Kidney (tissue), 14 donors: Measurements from ENCODE around the gene PPCDC. TPM values are rescaled to one million over a fixed set of nuclear protein-coding genes. Genes with fewer than 3 reads are reported as not detected.

Experiments
- DNase-seq, 5 donors: peaks; one replicate each; pipeline ENCODE4 v3.0.0-alpha.2; 2013 to 2020
- FAIRE-seq: peaks from 2 replicates; lab custom pipeline; 2012; peaks lifted over from hg19 to GRCh38; lab: Jason Lieb, UNC
- H3K27ac ChIP-seq, 2 donors: one replicate each; pipeline ENCODE4 v1.7.0; 2013; ENCODE audit warnings: low read depth in 2 of 2, low read length in 2 of 2, inconsistent platforms in 1 of 2
- H3K27me3 ChIP-seq: one replicate; pipeline ENCODE4 v1.7.1; 2013; ENCODE audit warnings: low read length, inconsistent platforms; ENCODE audit not compliant: control insufficient read depth, insufficient read depth
- H3K36me3 ChIP-seq, 3 donors: one replicate each; pipeline versions ENCODE4 v1.7.0 to v1.7.1; 2013; ENCODE audit warnings: low read length in 3 of 3, control low read depth in 1 of 3, inconsistent platforms in 1 of 3; ENCODE audit not compliant: insufficient read depth in 3 of 3, control insufficient read depth in 2 of 3
- H3K4me1 ChIP-seq, 3 donors: one replicate each; pipeline versions ENCODE4 v1.7.0 to v1.7.1; 2013; ENCODE audit warnings: low read length in 3 of 3, inconsistent platforms in 1 of 3, low read depth in 1 of 3; ENCODE audit not compliant: control insufficient read depth in 2 of 3, insufficient read depth in 2 of 3
- H3K4me3 ChIP-seq, 3 donors: one replicate each; pipeline versions ENCODE4 v1.7.0 to v1.8.1; 2013; ENCODE audit warnings: low read length in 3 of 3, control low read depth in 1 of 3, inconsistent platforms in 1 of 3
- H3K9ac ChIP-seq, 3 donors: one replicate each; pipeline versions ENCODE4 v1.7.0 to v1.7.1; 2013; ENCODE audit warnings: low read length in 3 of 3, control low read depth in 1 of 3, inconsistent platforms in 1 of 3
- H3K9me3 ChIP-seq, 3 donors: one replicate each; pipeline versions ENCODE4 v1.7.0 to v1.7.1; 2013; ENCODE audit warnings: low read length in 3 of 3, control low read depth in 1 of 3, inconsistent platforms in 1 of 3; ENCODE audit not compliant: control insufficient read depth in 2 of 3, insufficient read depth in 1 of 3
- intact Hi-C: fragments of 100-400 bp; cut with DNase I; formaldehyde crosslinking; loops from one replicate; pipeline ENCODE4 v1.11.1; 2022
- polyA plus RNA-seq: library from polyadenylated mRNA; stranded (reverse); fragments of 350-450 nt; fragmentation: Illumina TruSeq; extraction: RNeasy Lipid Tissue Mini Kit (QIAGEN cat#74804); gene quantifications from one replicate; pipeline ENCODE4 v1.2.3, GENCODE V29; 2014; ENCODE audit warnings: low read depth, low replicate concordance; ENCODE audit not compliant: insufficient read depth
- total RNA-seq: library from RNA; stranded (reverse); fragmentation: NEBNext Ultra II Directional; extraction: Animal tissue kit (Norgen Biotek cat#: 25700); gene quantifications from one replicate; pipeline ENCODE4 v1.2.1, GENCODE V29; 2021
- TF ChIP-seq, protein P1 (sequence below): IDR thresholded peaks from 3 replicates; pipeline ENCODE4 v1.5.1; 2012; ENCODE audit warnings: mild to moderate bottlenecking, moderate library complexity, borderline replicate concordance; ENCODE audit not compliant: insufficient read depth; ENCODE audit errors: extremely low read depth
- donor health status: control.
- donor health status: control.
- donor health status: control.
- donor health status: control.
- donor health status: control.
- donor health status: DM: yes; HTN: yes; CAD: no.
- donor health status: Normal renal cell carcinoma (clear cell type).

The PPCDC gene
- total and polyA plus RNA-seq, 2 donors from 2014 or later: 16.3 to 25.3 TPM

GRCh38 chr15:75098404-75098803, 75.0 kb downstream of the PPCDC start:
- no peaks in the 10 kb centered on the region for H3K4me1 ChIP-seq
- DNase-seq: no peak
- intact Hi-C loops: no loop called here
- H3K4me3 ChIP-seq: no peak overlapping the region
- H3K27me3 ChIP-seq: no peaks in the 10 kb centered on the region
- no peak for FAIRE-seq
- H3K36me3 ChIP-seq: no peaks in the 10 kb centered on the region
- no peak overlapping the region for H3K9ac ChIP-seq
- H3K27ac ChIP-seq: no peak overlapping the region
- H3K9me3 ChIP-seq: no peaks in the 10 kb centered on the region
- TF ChIP-seq, protein P1, sequence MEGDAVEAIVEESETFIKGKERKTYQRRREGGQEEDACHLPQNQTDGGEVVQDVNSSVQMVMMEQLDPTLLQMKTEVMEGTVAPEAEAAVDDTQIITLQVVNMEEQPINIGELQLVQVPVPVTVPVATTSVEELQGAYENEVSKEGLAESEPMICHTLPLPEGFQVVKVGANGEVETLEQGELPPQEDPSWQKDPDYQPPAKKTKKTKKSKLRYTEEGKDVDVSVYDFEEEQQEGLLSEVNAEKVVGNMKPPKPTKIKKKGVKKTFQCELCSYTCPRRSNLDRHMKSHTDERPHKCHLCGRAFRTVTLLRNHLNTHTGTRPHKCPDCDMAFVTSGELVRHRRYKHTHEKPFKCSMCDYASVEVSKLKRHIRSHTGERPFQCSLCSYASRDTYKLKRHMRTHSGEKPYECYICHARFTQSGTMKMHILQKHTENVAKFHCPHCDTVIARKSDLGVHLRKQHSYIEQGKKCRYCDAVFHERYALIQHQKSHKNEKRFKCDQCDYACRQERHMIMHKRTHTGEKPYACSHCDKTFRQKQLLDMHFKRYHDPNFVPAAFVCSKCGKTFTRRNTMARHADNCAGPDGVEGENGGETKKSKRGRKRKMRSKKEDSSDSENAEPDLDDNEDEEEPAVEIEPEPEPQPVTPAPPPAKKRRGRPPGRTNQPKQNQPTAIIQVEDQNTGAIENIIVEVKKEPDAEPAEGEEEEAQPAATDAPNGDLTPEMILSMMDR: no peak

Other genes with a start within 250 kb of the PPCDC start
- 58.8 TPM for gene CSK, start 241.5 kb upstream of the PPCDC start, total RNA-seq
- 18.9 TPM for gene CSK, start 241.5 kb upstream of the PPCDC start, polyA plus RNA-seq
- gene LMAN1L, start 210.8 kb upstream of the PPCDC start, total RNA-seq: not detected
- gene LMAN1L, start 210.8 kb upstream of the PPCDC start, polyA plus RNA-seq: not detected
- not detected for gene CPLX3, start 197.0 kb upstream of the PPCDC start, total RNA-seq
- not detected for gene CPLX3, start 197.0 kb upstream of the PPCDC start, polyA plus RNA-seq
- 36.1 TPM for gene ULK3, start 180.4 kb upstream of the PPCDC start, total RNA-seq
- gene ULK3, start 180.4 kb upstream of the PPCDC start, polyA plus RNA-seq: 34.5 TPM
- 102 TPM for gene SCAMP2, start 150.2 kb upstream of the PPCDC start, total RNA-seq
- 87.9 TPM for gene SCAMP2, start 150.2 kb upstream of the PPCDC start, polyA plus RNA-seq
- gene MPI, start 133.5 kb upstream of the PPCDC start, total RNA-seq: 33.7 TPM
- gene MPI, start 133.5 kb upstream of the PPCDC start, polyA plus RNA-seq: 52.0 TPM
- gene FAM219B, start 116.7 kb upstream of the PPCDC start, total RNA-seq: 76.5 TPM
- 41.7 TPM for gene FAM219B, start 116.7 kb upstream of the PPCDC start, polyA plus RNA-seq
- gene COX5A, start 85.5 kb upstream of the PPCDC start, total RNA-seq: 150 TPM
- gene COX5A, start 85.5 kb upstream of the PPCDC start, polyA plus RNA-seq: 701 TPM
- gene RPP25, start 66.8 kb upstream of the PPCDC start, total RNA-seq: 7.2 TPM
- 7.3 TPM for gene RPP25, start 66.8 kb upstream of the PPCDC start, polyA plus RNA-seq
- gene SCAMP5, start 28.0 kb upstream of the PPCDC start, total RNA-seq: 13.4 TPM
- gene SCAMP5, start 28.0 kb upstream of the PPCDC start, polyA plus RNA-seq: 29.5 TPM
- 32.7 TPM for gene C15orf39, start 178.3 kb downstream of the PPCDC start, total RNA-seq
- gene C15orf39, start 178.3 kb downstream of the PPCDC start, polyA plus RNA-seq: 5.7 TPM
- gene GOLGA6C, start 234.7 kb downstream of the PPCDC start, total RNA-seq: not detected
- not detected for gene GOLGA6C, start 234.7 kb downstream of the PPCDC start, polyA plus RNA-seq